ENCODE results near the gene TMEM79. TPM values are rescaled to one million over a fixed set of nuclear protein-coding genes. Genes with fewer than 3 reads are reported as not detected.
A peak's percentile ranks its signal among the peaks of the same experiment; 100 is the strongest.
"Not testable (repeated sequence)": the region's sequence is repeated elsewhere in the genome, so short reads cannot be mapped to it uniquely, and the experiment has no call there.

Gene TMEM79
- total and polyA plus RNA-seq, 8 donors = 0.51 to 3.7 (median 1.3) TPM

GRCh38 chr1:156308078-156308477 lies 24.0 kb downstream of the TMEM79 start:
- DNase-seq (no peak), FAIRE-seq (no peak), ATAC-seq (no peak)
- Histone ChIP-seq H3K27me3 (no peaks in the 10 kb centered on the region), H3K36me3 (peaks cover 0 to 52% (median 23%) of the 10 kb centered on the region in 3 donors), H3K4me1 (no peaks in the 10 kb centered on the region), H3K27ac (no peak overlapping the region), H3K4me3 (no peak overlapping the region), H3K9me3 (no peaks in the 10 kb centered on the region)
- intact Hi-C loops (cut with DNase I) = no loop called here
- TF ChIP-seq CTCF (IDR thresholded peaks at IDR 0.05) = no peak

GRCh38 chr1:156310962-156311361 lies 26.8 kb downstream of the TMEM79 start:
- Histone ChIP-seq H3K9me3 (no peaks in the 10 kb centered on the region), H3K27ac (no peak overlapping the region), H3K27me3 (no peaks in the 10 kb centered on the region), H3K4me1 (no peaks in the 10 kb centered on the region), H3K4me3 (no peak overlapping the region), H3K36me3 (peaks cover 0 to 63% (median 36%) of the 10 kb centered on the region in 3 donors)
- WGBS, 2 donors = 85 to 91% methylated on average over 6 of the region's 6 CpGs
- no peak for FAIRE-seq
- TF ChIP-seq CTCF (IDR thresholded peaks at IDR 0.05) = no peak
- no peak for DNase-seq
- ATAC-seq = peak in 1 of 4 donors; percentile 47
- intact Hi-C loops (cut with DNase I) = loop anchor here in 1 of 3 donors (10.0 kb wide), 1 partner anchor 166 kb away; no protein-coding TSS in a partner anchor

- peaks cover 6 to 81% (median 64%) of the 10 kb centered on the region in 3 donors for H3K36me3 ChIP-seq
- TF ChIP-seq CTCF (IDR thresholded peaks at IDR 0.05) = no peak
Measured at GRCh38 chr1:156316909-156317308, 32.8 kb downstream of the TMEM79 start.

GRCh38 chr1:156319664-156320063 lies 35.5 kb downstream of the TMEM79 start:
- FAIRE-seq (no peak), ATAC-seq (peak in 1 of 4 donors; percentile 36), DNase-seq (no peak)
- H3K27ac ChIP-seq = no peak overlapping the region
- no peak overlapping the region for H3K4me3 ChIP-seq
- no peaks in the 10 kb centered on the region for H3K4me1 ChIP-seq
- H3K36me3 ChIP-seq = peaks cover 6 to 83% (median 70%) of the 10 kb centered on the region in 3 donors
- peak in 2 of 4 donors; percentile 9 to 31 for TF ChIP-seq CTCF (IDR thresholded peaks at IDR 0.05)
- 85 to 91% methylated on average over 1 of the region's 1 CpG for WGBS, 2 donors
- H3K27me3 ChIP-seq = no peaks in the 10 kb centered on the region
- no peaks in the 10 kb centered on the region for H3K9me3 ChIP-seq
- intact Hi-C loops (cut with DNase I) = loop anchor here in 1 of 3 donors (10.0 kb wide), 1 partner anchor 175 kb away; no protein-coding TSS in a partner anchor

More at GRCh38 chr1:156316909-156317308, 32.8 kb downstream of the TMEM79 start:
- FAIRE-seq (no peak), DNase-seq (no peak), ATAC-seq (no peak)
- intact Hi-C loops (cut with DNase I) = loop anchor here in 1 of 3 donors (10.0 kb wide), 1 partner anchor 172 kb away; no protein-coding TSS in a partner anchor
- no peak overlapping the region for H3K4me3 ChIP-seq
- no peaks in the 10 kb centered on the region for H3K27me3 ChIP-seq
- no peak overlapping the region for H3K27ac ChIP-seq
- 88 to 92% methylated on average over 7 of the region's 7 CpGs for WGBS, 2 donors
- no peaks in the 10 kb centered on the region for H3K9me3 ChIP-seq
- H3K4me1 ChIP-seq = no peaks in the 10 kb centered on the region

- Histone ChIP-seq H3K4me1 (no peaks in the 10 kb centered on the region), H3K9me3 (no peaks in the 10 kb centered on the region), H3K27me3 (no peaks in the 10 kb centered on the region), H3K4me3 (no peak overlapping the region), H3K27ac (no peak overlapping the region), H3K36me3 (peaks cover 6 to 87% (median 62%) of the 10 kb centered on the region in 3 donors)
- no peak for DNase-seq
- no peak for ATAC-seq
- FAIRE-seq = no peak
- 77 to 82% methylated on average over 3 of the region's 3 CpGs for WGBS, 2 donors
- no peak for TF ChIP-seq CTCF (IDR thresholded peaks at IDR 0.05)
- intact Hi-C loops (cut with DNase I) = no loop called here
Measured at GRCh38 chr1:156320560-156320959, 36.4 kb downstream of the TMEM79 start.

- H3K4me3 ChIP-seq; ATAC-seq; H3K9me3 ChIP-seq; H3K27ac ChIP-seq; H3K27me3 ChIP-seq; FAIRE-seq; DNase-seq; H3K4me1 ChIP-seq; intact Hi-C loops (cut with DNase I): not testable (repeated sequence)
- peaks cover 5 to 61% (median 37%) of the 10 kb centered on the region in 3 donors for H3K36me3 ChIP-seq
- WGBS, 2 donors = 95 to 96% methylated on average over 9 of the region's 9 CpGs
Measured at GRCh38 chr1:156323179-156323578, 39.1 kb downstream of the TMEM79 start.

Data from pancreas (tissue), 10 donors.